GM18517 (cell line): ENCODE measurements around the gene RTTN.
A peak's percentile ranks its signal among the peaks of the same experiment; 100 is the strongest.

Experiments
- ATAC-seq: cut with Tn5 transposase; IDR thresholded peaks from one replicate; pipeline ENCODE4 v1.9.1; 2021; ENCODE audit warnings: mild to moderate bottlenecking, moderate library complexity; ENCODE audit not compliant: unreplicated experiment

The RTTN gene

GRCh38 chr18:70085641-70086040 is 119.8 kb downstream of the RTTN start:
- ATAC-seq: no peak

- ATAC-seq: no peak
Measured at GRCh38 chr18:70082430-70082829, 123.1 kb downstream of the RTTN start.

DNA sequence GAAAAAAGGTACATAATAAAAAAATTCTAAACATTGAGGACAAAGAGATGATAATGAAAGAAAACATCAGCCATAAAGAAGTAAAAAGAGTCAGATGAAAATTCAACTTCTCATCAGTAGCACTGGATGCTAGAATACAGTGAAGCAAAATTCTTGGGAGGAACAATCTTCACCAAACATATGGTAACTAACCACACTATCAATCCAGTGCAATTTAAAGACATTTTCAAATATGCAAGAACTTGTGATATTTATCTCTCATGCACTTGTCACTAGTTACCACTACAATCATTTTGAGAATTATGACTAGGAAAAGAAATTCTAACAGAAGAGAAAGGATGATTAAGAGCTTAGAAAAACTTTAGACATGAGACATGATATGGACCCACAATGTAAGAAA is 127.4 kb downstream of the RTTN start:
- no peak for ATAC-seq

- no peak for ATAC-seq
Measured at GRCh38 chr18:70075906-70076305, 129.6 kb downstream of the RTTN start.

DNA sequence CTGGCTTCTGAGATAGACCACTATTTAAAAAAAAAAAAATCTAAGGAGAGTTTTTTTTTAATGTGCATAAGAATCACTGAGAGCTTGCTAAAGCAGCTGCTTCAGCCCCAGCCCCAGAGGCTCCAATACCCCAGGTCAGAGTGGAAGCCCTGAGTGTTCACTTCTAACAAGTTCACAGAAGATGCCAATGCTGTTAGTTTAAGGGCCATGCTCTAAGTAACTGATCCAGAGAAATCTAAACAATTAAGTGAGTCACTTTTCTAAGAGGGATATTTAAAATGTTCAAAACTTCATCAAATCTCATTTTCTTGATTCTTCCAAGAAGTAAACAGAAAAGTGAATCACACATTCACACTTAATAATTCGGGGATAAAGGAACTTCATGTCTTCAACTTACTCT is 131.4 kb downstream of the RTTN start:
- ATAC-seq: no peak

- no peak for ATAC-seq
Measured at GRCh38 chr18:70073432-70073831, 132.1 kb downstream of the RTTN start.

DNA sequence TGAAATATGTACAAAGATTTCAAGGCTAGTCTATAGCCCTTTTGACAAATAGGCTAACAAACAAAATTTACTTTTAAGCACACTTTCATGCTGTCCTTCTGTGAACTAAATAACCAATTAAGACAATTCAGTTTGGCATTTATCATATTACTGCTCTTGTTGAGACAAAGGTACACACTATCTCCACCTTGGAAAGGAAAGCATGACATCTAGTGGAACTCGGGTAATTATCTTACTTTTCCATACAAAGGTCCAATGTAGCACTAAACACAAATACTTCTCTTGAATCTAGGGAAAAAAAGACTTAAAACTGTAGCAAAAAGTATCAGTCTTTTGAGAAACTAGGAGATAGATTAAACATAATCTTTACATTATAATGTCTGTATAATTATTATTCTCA is 132.8 kb downstream of the RTTN start:
- ATAC-seq: no peak

- ATAC-seq: no peak
Measured at GRCh38 chr18:70069965-70070364, 135.5 kb downstream of the RTTN start.

DNA sequence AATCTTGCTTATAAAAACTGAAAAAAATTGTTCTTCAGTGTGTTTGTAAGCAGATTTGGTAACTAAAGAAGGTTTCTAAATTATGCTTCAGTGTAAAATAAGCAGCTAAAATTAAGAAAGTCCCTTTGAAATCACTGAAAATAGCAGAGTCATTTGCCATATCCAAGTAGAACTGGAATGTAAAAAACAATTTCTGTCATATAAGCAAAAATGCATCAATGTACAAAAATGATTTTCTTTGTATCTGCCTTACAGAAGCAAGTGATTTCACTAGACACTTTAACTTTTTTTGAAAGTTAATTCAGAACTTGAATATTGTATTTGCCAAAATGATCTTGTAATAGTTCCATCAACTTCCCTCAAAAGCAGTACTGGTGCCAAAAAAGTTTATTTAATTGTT is 136.1 kb downstream of the RTTN start:
- no peak for ATAC-seq

- no peak for ATAC-seq
Measured at GRCh38 chr18:70068981-70069380, 136.5 kb downstream of the RTTN start.

GRCh38 chr18:70059684-70060083 is 145.8 kb downstream of the RTTN start:
- ATAC-seq: no peak

DNA sequence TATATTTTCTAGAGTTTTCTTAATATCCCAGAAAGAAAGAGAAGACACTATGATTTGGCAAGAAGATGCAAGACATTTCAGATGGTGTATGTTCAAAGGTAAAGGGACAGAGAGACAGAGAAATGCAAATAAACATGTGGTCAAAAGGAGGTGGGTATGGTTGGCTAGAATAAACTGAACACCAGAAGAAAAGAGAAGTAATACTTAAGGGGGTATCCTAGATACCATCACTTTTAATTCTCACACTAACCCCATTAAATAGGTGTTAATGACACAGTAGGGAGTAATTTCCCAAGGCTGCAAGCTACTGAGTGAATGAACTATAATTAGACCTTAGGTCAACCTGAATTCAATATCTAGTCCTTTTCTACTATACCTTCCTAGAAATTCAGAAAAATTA is 146.6 kb downstream of the RTTN start:
- peak; percentile 100 for ATAC-seq

GRCh38 chr18:70047931-70048603 is 157.4 kb downstream of the RTTN start:
- no peak for ATAC-seq

- no peak for ATAC-seq
Measured at GRCh38 chr18:70046796-70047195, 158.7 kb downstream of the RTTN start.

DNA sequence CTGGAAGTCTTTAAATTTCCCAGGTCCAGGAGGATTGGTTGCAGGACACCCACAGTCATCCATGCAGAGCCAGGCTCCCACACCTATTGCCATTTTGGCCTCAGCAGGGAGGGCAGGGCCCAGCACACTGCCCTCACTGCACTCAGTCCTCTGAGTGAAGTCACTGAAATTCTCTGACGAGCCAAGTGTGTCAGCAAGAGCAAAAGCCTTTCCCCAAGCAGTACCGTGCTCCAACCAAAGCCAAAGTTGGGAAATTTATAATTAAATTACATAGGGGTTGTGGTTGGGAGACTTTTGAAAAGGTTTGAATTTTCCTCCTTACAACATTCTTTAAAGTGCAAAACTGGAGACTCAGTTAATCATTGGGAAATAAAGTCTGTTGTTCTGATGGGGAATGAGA is 159.3 kb downstream of the RTTN start:
- ATAC-seq: no peak

- no peak for ATAC-seq
Measured at GRCh38 chr18:70044632-70045031, 160.9 kb downstream of the RTTN start.

DNA sequence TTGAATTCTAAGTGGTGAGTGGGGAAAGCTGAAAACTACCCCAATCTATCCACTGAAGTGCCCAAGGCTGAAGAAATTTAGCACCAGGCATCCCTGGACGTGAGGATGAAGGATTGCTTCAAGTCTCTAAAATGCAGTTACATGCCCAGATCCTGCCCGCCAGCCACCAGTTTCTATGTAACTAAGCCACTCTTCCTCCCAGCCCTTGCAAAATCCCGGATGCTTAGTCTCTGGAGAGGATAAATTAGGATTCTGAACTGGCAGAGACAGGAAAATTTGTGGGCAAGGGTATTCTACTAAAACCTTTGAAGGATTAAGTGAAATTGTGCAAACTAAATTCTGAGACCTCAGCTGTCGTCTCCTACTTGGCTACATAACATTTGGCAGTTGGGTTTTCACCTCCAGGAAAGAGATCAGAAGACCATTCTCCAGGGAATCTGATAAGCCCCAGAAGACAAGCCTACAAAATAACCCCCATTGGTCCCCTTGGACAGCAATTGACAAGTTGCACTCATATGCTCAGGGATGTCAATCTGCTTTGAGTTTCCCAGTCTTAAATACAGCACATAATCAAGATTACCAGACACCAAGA is 163.9 kb downstream of the RTTN start:
- no peak for ATAC-seq

DNA sequence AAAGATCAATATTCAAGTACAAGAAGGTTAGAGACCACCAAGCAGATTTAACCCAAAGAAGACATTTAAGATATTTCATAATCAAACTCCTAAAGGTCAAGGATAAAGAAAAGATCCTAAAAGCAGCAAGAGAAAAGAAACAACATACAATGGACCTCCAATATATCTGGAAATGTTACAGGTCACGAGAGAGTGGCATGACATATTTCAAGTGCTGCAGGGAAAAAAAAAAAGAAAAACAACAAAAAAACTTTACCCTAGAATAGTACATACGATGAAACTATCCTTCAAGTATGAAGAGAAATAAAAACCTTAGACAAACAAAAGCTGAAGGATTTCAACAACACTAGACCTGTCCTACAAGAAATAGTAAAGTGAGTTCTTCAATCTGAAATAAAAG is 166.3 kb downstream of the RTTN start:
- ATAC-seq: no peak

- ATAC-seq: peak; percentile 25
Measured at GRCh38 chr18:70037431-70038061, 167.9 kb downstream of the RTTN start.

GRCh38 chr18:70036771-70037347 is 168.6 kb downstream of the RTTN start:
- ATAC-seq: peak; percentile 99

GRCh38 chr18:70036168-70036567 is 169.3 kb downstream of the RTTN start:
- ATAC-seq: no peak

- no peak for ATAC-seq
Measured at GRCh38 chr18:70031221-70031620, 174.3 kb downstream of the RTTN start.
